Ovary (tissue), 9 donors: ENCODE data around the gene JAML. TPM values are rescaled to one million over a fixed set of nuclear protein-coding genes. Genes with fewer than 3 reads are reported as not detected.

Experiments used
- DNase-seq, 5 donors: peaks; one replicate each; pipeline ENCODE4 v3.0.0-alpha.2; 2019 to 2020
- H3K27ac ChIP-seq, 2 donors: fragments of 200-600 bp; one replicate each; pipeline versions ENCODE4 v1.5.1 to v1.8.0; 2019 to 2022
- H3K27me3 ChIP-seq: fragments of 200-600 bp; one replicate; pipeline ENCODE4 v1.8.0; 2022
- H3K36me3 ChIP-seq: fragments of 200-600 bp; sonication (generic); one replicate; pipeline ENCODE4 v1.5.1; 2019
- H3K4me1 ChIP-seq: one replicate; pipeline ENCODE4 v1.8.1; 2013; ENCODE audit warnings: mild to moderate bottlenecking, moderate library complexity; ENCODE audit not compliant: insufficient read depth
- H3K4me3 ChIP-seq: fragments of 200-600 bp; sonication (generic); one replicate; pipeline ENCODE4 v1.5.1; 2017
- H3K9me3 ChIP-seq, 2 donors: fragments of 200-600 bp in 1 of 2; sonication (generic) in 1 of 2; one replicate each; pipeline versions ENCODE4 v1.5.1 to v1.8.1; 2013 to 2019; ENCODE audit warnings: mild to moderate bottlenecking in 1 of 2, moderate library complexity in 1 of 2
- EP300 ChIP-seq: sonication (generic); formaldehyde crosslinking; IDR thresholded peaks from one replicate; pipeline ENCODE4 v1.6.1; 2017; ENCODE audit warnings: antibody characterized with exemption
- POLR2A ChIP-seq: fragments of 450-650 bp; IDR thresholded peaks from one replicate; pipeline ENCODE4 v1.6.1; 2017; ENCODE audit warnings: antibody characterized with exemption, mild to moderate bottlenecking, moderate library complexity
- WGBS, 3 donors: extraction: QIAGEN DNeasy Blood & Tissue Kit in 1 of 3; methylation state at CpG; one replicate each; pipeline versions ENCODE4 v1.1.5 to v1.1.7; 2013 to 2017; 5-methylcytosine and 5-hydroxymethylcytosine counted together
- intact Hi-C, 4 donors: fragments of 100-400 bp; cut with DNase I; formaldehyde crosslinking; loops; one replicate each; pipeline versions ENCODE4 v1.11.0 to v1.15.1; 2022 to 2023
- polyA plus RNA-seq, 2 donors: library from polyadenylated mRNA; stranded (reverse); fragments of 200-250 nt in 1 of 2; fragments of 350-450 nt in 1 of 2; fragmentation: Illumina TruSeq in 1 of 2; extraction: RNeasy Lipid Tissue Mini Kit (QIAGEN cat#74804) in 1 of 2; gene quantifications; one replicate each; pipeline ENCODE4 v1.2.3, GENCODE V29; 2013 to 2014
- total RNA-seq, 7 donors: library from RNA; depleted of rRNA in 2 of 7; stranded (reverse); fragments of >200 nt in 2 of 7; fragmentation: NEBNext Ultra II Directional in 3 of 7; extraction: Animal tissue kit (Norgen Biotek cat#: 25700) in 3 of 7; gene quantifications; one replicate each; pipeline versions ENCODE4 v1.1.0 to v1.2.4, GENCODE V29; 2016 to 2023
- TF ChIP-seq, protein P1 (sequence below), 3 donors: fragments of 450-650 bp in 2 of 3; fragments of 200-600 bp in 1 of 3; IDR thresholded peaks; one replicate each; pipeline versions ENCODE4 v1.5.1 to v1.8.0; 2016 to 2022; ENCODE audit warnings: antibody characterized with exemption in 3 of 3, mild to moderate bottlenecking in 1 of 3
- donor health status: DM: no; HTN: no; CAD: no; lungs with moderate emphysema.
- donor health status: DM: no; HTN: no; CAD: no.
- donor health status: Bipolar disorder and iron deficiency.
- donor health status: DM: yes; HTN: yes; CAD: no.
- donor health status: DM: no; HTN: no; CAD: no.
- donor health status: DM: yes; HTN: yes; CAD: no.

JAML gene
- total and polyA plus RNA-seq, 9 donors: 0.79 to 18.0 (median 2.0) TPM

DNA sequence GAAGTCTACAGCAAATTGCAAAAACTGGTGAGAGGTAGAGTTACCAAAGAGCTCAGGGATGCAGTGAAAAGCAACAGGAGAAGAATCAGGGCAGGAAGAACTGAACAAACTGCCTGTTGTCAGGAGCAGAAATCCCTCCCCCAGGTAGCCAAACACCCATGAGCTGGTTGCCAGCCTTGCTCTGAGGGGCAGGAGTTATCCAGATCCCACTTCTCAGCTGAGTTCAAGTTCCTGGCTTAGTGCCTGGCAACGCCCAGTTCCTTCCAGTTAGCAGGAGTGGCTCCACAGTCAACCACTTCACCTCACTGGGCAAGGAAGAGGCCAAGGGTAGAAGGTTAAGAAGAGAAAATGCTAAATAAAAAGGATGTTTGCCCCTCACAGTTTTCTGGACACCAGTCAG, 41.1 kb upstream of the JAML start:
- H3K4me1 ChIP-seq: no peaks in the 10 kb centered on the region
- no peak for DNase-seq
- TF ChIP-seq POLR2A: no peak
- TF ChIP-seq EP300: no peak
- TF ChIP-seq, protein P1, sequence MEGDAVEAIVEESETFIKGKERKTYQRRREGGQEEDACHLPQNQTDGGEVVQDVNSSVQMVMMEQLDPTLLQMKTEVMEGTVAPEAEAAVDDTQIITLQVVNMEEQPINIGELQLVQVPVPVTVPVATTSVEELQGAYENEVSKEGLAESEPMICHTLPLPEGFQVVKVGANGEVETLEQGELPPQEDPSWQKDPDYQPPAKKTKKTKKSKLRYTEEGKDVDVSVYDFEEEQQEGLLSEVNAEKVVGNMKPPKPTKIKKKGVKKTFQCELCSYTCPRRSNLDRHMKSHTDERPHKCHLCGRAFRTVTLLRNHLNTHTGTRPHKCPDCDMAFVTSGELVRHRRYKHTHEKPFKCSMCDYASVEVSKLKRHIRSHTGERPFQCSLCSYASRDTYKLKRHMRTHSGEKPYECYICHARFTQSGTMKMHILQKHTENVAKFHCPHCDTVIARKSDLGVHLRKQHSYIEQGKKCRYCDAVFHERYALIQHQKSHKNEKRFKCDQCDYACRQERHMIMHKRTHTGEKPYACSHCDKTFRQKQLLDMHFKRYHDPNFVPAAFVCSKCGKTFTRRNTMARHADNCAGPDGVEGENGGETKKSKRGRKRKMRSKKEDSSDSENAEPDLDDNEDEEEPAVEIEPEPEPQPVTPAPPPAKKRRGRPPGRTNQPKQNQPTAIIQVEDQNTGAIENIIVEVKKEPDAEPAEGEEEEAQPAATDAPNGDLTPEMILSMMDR (IDR thresholded peaks at IDR 0.05): no peak
- 24 to 46% (median 35%) methylated on average over 1 of the region's 1 CpG for WGBS, 3 donors
- intact Hi-C loops: loop anchor here in 1 of 4 donors (5.0 kb wide), 1 partner anchor 201 kb away; no protein-coding TSS in a partner anchor
- no peak overlapping the region for H3K27ac ChIP-seq
- H3K9me3 ChIP-seq: no peaks in the 10 kb centered on the region
- no peaks in the 10 kb centered on the region for H3K27me3 ChIP-seq
- no peak overlapping the region for H3K4me3 ChIP-seq
- no peaks in the 10 kb centered on the region for H3K36me3 ChIP-seq

DNA sequence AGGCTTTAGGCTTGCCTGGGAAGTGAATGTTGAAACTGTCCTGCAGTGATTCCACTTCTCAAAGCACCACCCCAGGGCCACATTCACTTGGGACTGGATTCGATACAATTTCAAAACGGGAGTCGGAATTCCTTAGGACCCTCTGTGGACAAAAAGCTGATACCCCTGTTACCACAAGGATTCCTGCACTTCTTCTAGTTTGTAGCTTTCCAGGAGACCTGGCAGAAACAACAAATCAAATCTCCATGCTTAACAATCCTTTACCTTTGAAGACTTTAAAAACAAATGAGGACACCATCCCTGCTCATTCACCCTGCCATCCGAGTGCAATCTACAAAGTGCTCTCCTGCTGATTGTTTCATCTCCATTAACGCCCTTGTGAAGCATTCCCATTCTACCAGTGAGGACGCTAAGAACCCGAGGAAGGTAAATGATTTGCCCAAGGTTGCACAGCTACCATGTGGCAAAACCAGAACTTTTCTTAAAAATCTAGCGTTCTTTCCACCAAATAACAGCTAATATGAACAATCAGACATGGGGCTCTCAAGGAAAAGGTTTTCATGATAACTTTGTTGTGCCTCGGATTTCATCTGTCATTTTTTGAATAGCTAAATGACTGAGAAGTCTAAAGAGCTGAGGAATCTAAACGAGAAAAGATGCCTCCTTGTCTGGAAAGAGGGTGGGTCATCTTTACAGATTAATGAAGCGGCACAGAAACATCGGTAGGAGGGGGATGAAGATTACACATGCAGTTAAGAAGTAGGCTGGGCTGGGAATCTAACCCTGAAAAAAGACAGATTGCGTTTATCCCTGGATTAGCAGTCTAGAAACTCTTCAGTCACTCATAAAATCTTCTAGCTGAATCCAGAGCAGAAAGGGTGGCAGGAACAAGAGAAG, 40.0 kb upstream of the JAML start:
- Histone ChIP-seq H3K36me3 (no peaks in the 10 kb centered on the region), H3K27ac (no peak overlapping the region), H3K4me1 (no peaks in the 10 kb centered on the region), H3K27me3 (no peaks in the 10 kb centered on the region), H3K9me3 (no peaks in the 10 kb centered on the region), H3K4me3 (no peak overlapping the region)
- intact Hi-C loops: loop anchor here in 1 of 4 donors (5.0 kb wide), 1 partner anchor 202 kb away; no protein-coding TSS in a partner anchor
- DNase-seq: no peak
- TF ChIP-seq POLR2A: no peak
- TF ChIP-seq, protein P1 (IDR thresholded peaks at IDR 0.05): no peak
- 38 to 50% (median 40%) methylated on average over 13 of the region's 13 CpGs for WGBS, 3 donors

DNA sequence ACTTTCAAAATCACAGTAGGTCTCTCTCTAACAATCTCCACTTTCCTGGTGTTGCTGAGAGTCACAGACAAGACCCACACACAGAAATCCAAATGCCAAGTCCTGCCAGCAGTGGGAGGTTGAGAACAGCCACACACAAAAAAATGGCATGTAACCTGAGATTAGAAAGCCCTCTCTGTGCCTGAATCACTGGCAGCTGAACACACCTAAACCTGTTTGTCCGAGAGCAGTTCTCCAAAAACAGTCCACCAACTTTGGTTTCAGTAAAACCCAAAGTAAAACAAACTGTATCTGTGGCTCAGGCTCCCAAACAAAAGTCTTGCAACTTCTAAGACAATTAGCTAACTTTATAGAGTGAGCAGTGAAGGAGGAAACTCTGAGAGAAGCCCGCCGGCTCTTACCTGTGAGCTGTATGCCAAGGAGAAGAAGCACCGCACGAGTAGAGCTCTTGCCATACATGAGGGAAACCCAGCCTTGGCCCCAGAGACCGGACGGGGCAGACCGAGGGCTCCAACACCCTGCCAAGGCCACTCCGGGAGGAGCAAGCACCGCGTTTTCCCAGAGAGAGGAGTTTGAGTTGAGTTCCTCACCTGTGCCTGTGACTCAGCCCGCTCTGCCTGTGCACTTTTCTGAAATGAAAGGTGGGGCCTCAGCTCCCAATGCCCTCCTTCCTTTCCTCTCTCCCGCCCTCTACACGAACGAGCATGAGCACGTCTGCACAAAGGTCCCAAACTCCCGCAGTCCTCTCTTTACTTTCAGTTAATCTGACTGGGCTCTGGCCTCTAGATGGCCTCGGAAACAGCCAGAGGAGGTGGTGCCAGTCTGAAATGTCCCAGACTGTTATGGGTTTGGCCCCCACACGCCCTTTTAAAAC, 39.1 kb upstream of the JAML start, which contains the start of gene MPZL2:
Gene MPZL2 (minus strand): TSS at position 603 of the 874 bp plus-strand sequence. CDS start 144 bp downstream, at position 459.
- H3K27me3 ChIP-seq: no peaks in the 10 kb centered on the region
- DNase-seq: no peak

DNA sequence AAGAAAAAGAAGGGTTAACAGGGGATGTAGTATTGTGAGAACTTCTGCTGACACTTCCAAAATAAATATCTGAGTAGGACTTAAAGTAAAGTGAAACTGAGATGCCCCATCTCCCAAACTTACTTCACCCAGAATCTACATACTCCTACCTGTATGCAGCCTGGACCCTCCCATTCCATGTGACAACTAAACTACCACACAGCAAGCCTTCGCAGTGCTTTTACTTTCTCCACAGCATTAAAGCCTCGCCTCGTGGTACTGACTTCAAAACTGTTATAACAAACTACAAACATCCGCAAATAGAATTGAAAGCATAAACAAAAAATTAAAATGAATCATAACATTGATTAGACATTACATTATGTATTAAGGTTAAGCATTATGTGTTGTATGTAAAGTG, 38.3 kb upstream of the JAML start:
- TF ChIP-seq, protein P1 (IDR thresholded peaks at IDR 0.05): no peak
- TF ChIP-seq POLR2A: no peak
- no peak for TF ChIP-seq EP300
- no peak for DNase-seq
- no peaks in the 10 kb centered on the region for H3K4me1 ChIP-seq
- 52 to 70% (median 58%) methylated on average over 4 of the region's 4 CpGs for WGBS, 3 donors
- peak overlapping the region; percentile 32 for H3K4me3 ChIP-seq
- H3K27ac ChIP-seq: no peak overlapping the region
- intact Hi-C loops: no loop called here
- H3K9me3 ChIP-seq: no peaks in the 10 kb centered on the region
- no peaks in the 10 kb centered on the region for H3K27me3 ChIP-seq
- H3K36me3 ChIP-seq: no peaks in the 10 kb centered on the region

More for the DNA sequence above, 39.1 kb upstream of the JAML start, which contains the start of gene MPZL2:
- H3K9me3 ChIP-seq: no peaks in the 10 kb centered on the region
- intact Hi-C loops: no loop called here
- WGBS, 3 donors: 6 to 9% (median 6%) methylated on average over 19 of the region's 19 CpGs
- no peaks in the 10 kb centered on the region for H3K4me1 ChIP-seq
- no peak within 1 kb of the TSS for H3K27ac ChIP-seq
- H3K4me3 ChIP-seq: peak within 1 kb of the TSS; percentile 32
- H3K36me3 ChIP-seq: no peaks in the 10 kb centered on the region
- TF ChIP-seq, protein P1 (IDR thresholded peaks at IDR 0.05): no peak
- TF ChIP-seq POLR2A: no peak
- no peak for TF ChIP-seq EP300
